ENCODE results near the gene SPIRE2.

The SPIRE2 gene

DNA sequence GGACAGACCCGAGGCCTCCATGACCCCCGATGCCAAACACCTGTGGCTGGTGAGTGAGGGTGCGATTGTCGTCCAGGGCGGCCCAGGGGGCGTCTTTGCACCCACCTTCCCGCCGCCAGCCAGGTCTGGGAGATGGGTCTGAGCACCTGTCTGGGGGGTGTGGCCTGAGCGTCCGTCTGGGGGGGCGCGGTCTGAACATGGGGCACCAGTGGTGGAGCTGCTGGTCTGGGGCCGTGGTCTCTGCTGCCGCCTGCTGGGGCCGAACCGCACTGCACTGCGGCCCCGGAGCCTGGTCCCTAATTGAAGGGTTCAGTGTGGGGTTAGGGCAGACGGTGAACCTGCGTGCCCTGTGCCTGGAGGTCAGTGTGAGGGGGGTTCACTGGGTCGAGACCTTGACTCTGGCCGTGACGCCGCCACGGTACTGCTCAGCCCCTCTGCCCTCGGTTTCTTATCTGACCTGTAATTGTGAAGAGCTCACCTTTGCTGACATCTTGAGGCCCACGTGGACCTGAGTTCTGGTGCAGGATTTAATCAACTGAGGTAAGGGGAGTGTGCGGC, 32.6 kb downstream of the SPIRE2 start:
- Histone ChIP-seq H3K27ac (no peak overlapping the region), H3K9me3 (ENCODE audit: control insufficient read depth, low read length) (no peaks in the 10 kb centered on the region), H3K36me3 (ENCODE audit: control insufficient read depth, insufficient read depth, low read length) (no peaks in the 10 kb centered on the region), H3K4me3 (ENCODE audit: low read depth, low read length) (no peak overlapping the region), H3K9ac (no peak overlapping the region), H3K27me3 (ENCODE audit: control insufficient read depth, insufficient read depth, low read length) (no peaks in the 10 kb centered on the region), H3K79me2 (no peaks in the 10 kb centered on the region), H3K4me1 (no peaks in the 10 kb centered on the region), H3K4me2 (ENCODE audit: low read length) (no peak overlapping the region), H2AFZ (no peak overlapping the region)
- peak; percentile 99 for TF ChIP-seq CTCF (IDR thresholded peaks at IDR 0.05)

DNA sequence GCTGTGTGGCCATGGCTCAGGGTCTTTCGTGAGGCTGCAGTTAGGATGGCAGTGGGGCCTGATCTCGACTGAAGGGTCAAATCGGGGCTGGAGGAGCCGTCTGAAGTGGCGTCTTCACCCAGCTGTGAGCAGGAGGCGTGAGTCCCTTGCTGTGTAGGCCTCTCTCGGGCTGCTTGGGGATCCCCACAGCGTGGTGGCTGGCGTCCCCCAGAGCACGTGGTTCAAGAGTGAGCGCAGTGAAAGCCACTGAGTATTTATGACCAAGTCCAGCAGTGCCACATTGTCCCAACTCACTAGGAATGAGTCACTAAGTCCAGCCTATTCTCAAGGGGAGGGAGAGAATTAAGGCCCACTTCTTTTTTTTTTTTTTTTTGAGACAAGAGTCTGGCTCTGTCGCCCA, 33.4 kb downstream of the SPIRE2 start:
- Histone ChIP-seq H3K4me2 (ENCODE audit: low read length) (no peak overlapping the region), H2AFZ (no peak overlapping the region), H3K4me1 (no peaks in the 10 kb centered on the region), H3K27me3 (ENCODE audit: control insufficient read depth, insufficient read depth, low read length) (no peaks in the 10 kb centered on the region), H3K27ac (no peak overlapping the region), H3K36me3 (ENCODE audit: control insufficient read depth, insufficient read depth, low read length) (no peaks in the 10 kb centered on the region), H3K9me3 (ENCODE audit: control insufficient read depth, low read length) (no peaks in the 10 kb centered on the region), H3K4me3 (ENCODE audit: low read depth, low read length) (no peak overlapping the region), H3K9ac (no peak overlapping the region), H3K79me2 (no peaks in the 10 kb centered on the region)
- no peak for TF ChIP-seq CTCF (IDR thresholded peaks at IDR 0.05)

GRCh38 chr16:89862732-89863131, 34.5 kb downstream of the SPIRE2 start:
- H3K9ac ChIP-seq = no peak overlapping the region
- H3K79me2 ChIP-seq = no peaks in the 10 kb centered on the region
- TF ChIP-seq CTCF (IDR thresholded peaks at IDR 0.05) = no peak
- no peak overlapping the region for H3K27ac ChIP-seq
- no peaks in the 10 kb centered on the region for H3K27me3 ChIP-seq (ENCODE audit: control insufficient read depth, insufficient read depth, low read length)
- no peak overlapping the region for H3K4me2 ChIP-seq (ENCODE audit: low read length)
- no peaks in the 10 kb centered on the region for H3K9me3 ChIP-seq (ENCODE audit: control insufficient read depth, low read length)
- H3K36me3 ChIP-seq (ENCODE audit: control insufficient read depth, insufficient read depth, low read length) = no peaks in the 10 kb centered on the region
- H3K4me3 ChIP-seq (ENCODE audit: low read depth, low read length) = no peak overlapping the region
- no peak overlapping the region for H2AFZ ChIP-seq
- H3K4me1 ChIP-seq = no peaks in the 10 kb centered on the region

GRCh38 chr16:89863741-89864526, 35.7 kb downstream of the SPIRE2 start:
- TF ChIP-seq CTCF (IDR thresholded peaks at IDR 0.05) = no peak
- Histone ChIP-seq H3K4me2 (ENCODE audit: low read length) (no peak overlapping the region), H3K36me3 (ENCODE audit: control insufficient read depth, insufficient read depth, low read length) (no peaks in the 10 kb centered on the region), H3K9ac (no peak overlapping the region), H3K79me2 (no peaks in the 10 kb centered on the region), H2AFZ (no peak overlapping the region), H3K4me1 (no peaks in the 10 kb centered on the region), H3K27me3 (ENCODE audit: control insufficient read depth, insufficient read depth, low read length) (no peaks in the 10 kb centered on the region), H3K4me3 (ENCODE audit: low read depth, low read length) (no peak overlapping the region), H3K27ac (no peak overlapping the region), H3K9me3 (ENCODE audit: control insufficient read depth, low read length) (no peaks in the 10 kb centered on the region)

GRCh38 chr16:89864527-89864820, 36.2 kb downstream of the SPIRE2 start:
- Histone ChIP-seq H3K27me3 (ENCODE audit: control insufficient read depth, insufficient read depth, low read length) (no peaks in the 10 kb centered on the region), H3K4me1 (no peaks in the 10 kb centered on the region), H3K27ac (no peak overlapping the region), H3K36me3 (ENCODE audit: control insufficient read depth, insufficient read depth, low read length) (no peaks in the 10 kb centered on the region), H3K4me2 (ENCODE audit: low read length) (no peak overlapping the region), H3K9me3 (ENCODE audit: control insufficient read depth, low read length) (no peaks in the 10 kb centered on the region), H3K4me3 (ENCODE audit: low read depth, low read length) (no peak overlapping the region), H3K79me2 (no peaks in the 10 kb centered on the region), H3K9ac (no peak overlapping the region), H2AFZ (no peak overlapping the region)
- no peak for TF ChIP-seq CTCF (IDR thresholded peaks at IDR 0.05)
